ENCODE data around the gene ATP6V1B1. TPM values are rescaled to one million over a fixed set of nuclear protein-coding genes. Genes with fewer than 3 reads are reported as not detected.

ATP6V1B1 gene
- total RNA-seq: 1.1 and 2.1 TPM in 2 replicates

DNA sequence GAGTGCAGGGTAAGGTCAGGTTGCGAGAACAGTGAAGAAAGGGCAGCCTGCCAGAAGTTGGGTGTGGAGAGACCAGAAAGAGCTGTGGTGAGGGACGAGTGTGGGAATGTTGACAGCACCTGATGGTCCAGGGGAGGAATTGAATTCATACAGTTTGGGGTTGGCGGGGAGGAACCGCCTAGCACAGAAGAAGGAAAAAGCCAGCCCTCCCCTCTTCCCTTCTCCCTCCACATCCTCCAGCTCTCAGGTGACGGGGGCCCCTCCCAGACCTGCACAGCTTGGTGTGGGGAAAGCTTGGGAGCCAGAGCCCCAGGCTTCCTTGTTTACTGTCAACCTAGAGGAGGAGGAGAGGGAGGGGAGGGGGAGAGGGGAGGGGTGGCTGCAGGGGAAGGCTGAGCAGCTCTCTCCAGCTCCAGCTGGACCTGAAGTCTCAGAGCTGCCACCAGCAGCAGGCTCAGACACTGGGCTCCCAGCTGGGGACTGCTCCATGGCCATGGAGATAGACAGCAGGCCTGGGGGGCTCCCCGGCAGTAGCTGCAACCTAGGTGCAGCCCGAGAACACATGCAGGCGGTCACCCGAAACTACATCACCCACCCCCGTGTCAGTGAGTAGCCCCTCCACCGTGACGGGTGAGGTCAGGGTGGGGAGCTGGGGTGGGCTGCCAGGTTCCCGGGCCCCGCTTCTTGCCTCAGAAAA is at the start of gene ATP6V1B1:
Gene ATP6V1B1 (plus strand): TSS at position 433 of the 697 bp plus-strand sequence. CDS start 55 bp downstream, at position 488.

GRCh38 chr2:70978341-70979179 is 42.9 kb downstream of the ATP6V1B1 start, which contains the start of gene ANKRD53:
ANKRD53 (plus strand) TSS chr2:70978630; CDS start chr2:70978646, 16 bp downstream.

DNA sequence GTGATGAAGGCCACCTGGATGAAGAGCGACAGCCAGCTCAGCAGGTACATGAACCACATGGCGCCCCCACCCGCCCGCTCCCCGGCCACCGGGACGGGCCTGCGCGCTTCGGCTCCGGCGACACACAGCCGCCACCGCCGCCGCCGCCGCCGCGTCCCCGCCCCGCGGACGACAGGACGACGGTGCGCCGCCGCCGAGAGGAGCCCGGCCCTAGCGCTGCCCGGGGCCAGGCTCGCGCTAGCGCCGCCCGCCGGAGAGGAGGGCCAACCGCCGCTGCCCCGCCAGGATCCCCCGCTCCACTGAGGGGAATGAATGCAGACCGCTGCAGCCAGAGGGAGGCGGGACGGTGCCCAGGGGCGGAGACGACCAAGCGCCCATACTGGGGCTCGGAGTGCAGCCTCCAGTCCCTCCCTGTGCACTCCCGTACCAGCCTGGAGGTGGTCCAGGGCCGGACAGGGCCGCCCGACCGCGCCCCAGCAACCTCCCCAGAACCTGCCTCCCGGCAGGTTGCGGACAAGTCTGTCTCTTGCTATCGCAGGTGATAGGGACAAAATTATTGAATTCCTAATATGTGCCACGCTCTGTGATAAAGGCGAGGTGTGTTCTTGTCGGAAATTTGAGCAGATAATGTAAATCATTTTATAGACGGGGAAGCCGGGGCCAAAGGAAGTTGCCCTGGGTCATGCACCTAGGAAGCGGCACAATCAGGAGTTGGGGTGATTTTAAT is 59.2 kb downstream of the ATP6V1B1 start, which contains the start of gene TEX261:
Gene TEX261 (minus strand): TSS at position 175 of the 727 bp plus-strand sequence. CDS start 116 bp downstream, at position 59.

Small RNA genes lying within 50 kb of the gene (small RNA-seq; reads per million reads assigned to genes)
- gene RF02272: not detected
- gene RN7SL160P: not detected

Other genes starting within 250 kb of the ATP6V1B1 start
- 0.32 TPM in 1 of 2 replicates, not detected in the other for gene ADD2, start 167.7 kb upstream of the ATP6V1B1 start, total RNA-seq
- not detected in 2 replicates for gene FIGLA, start 145.3 kb upstream of the ATP6V1B1 start, total RNA-seq
- gene CLEC4F, start 115.3 kb upstream of the ATP6V1B1 start, total RNA-seq: not detected in 2 replicates
- not detected in 2 replicates for gene CD207, start 100.1 kb upstream of the ATP6V1B1 start, total RNA-seq
- gene VAX2, start 35.3 kb upstream of the ATP6V1B1 start, total RNA-seq: 2.9 and 3.2 TPM in 2 replicates
- 2.4 and 2.7 TPM in 2 replicates for gene ANKRD53, start 42.7 kb downstream of the ATP6V1B1 start, total RNA-seq
- gene TEX261, start 59.0 kb downstream of the ATP6V1B1 start, total RNA-seq: 32.1 and 44.8 TPM in 2 replicates
- gene NAGK, start 132.7 kb downstream of the ATP6V1B1 start, total RNA-seq: 50.3 and 63.4 TPM in 2 replicates
- 17.2 and 20.0 TPM in 2 replicates for gene MCEE, start 194.3 kb downstream of the ATP6V1B1 start, total RNA-seq
- gene MPHOSPH10, start 194.7 kb downstream of the ATP6V1B1 start, total RNA-seq: 18.3 and 18.7 TPM in 2 replicates